ENCODE results near the gene MYO7A. TPM values are rescaled to one million over a fixed set of nuclear protein-coding genes. Genes with fewer than 3 reads are reported as not detected.

The MYO7A gene
- total and polyA plus RNA-seq, 2 of the 4 experiments (the other 2 are of a cell fraction) = 0.02 TPM; not detected in 1

- H3K9ac ChIP-seq (ENCODE audit: low read depth, low read length) = no peak overlapping the region
- no peak overlapping the region for H2BK5ac ChIP-seq (ENCODE audit: low read depth, low read length, poor library complexity, severe bottlenecking)
- intact Hi-C loops (cut with micrococcal nuclease) (no loop called here), dilution Hi-C loops (cut with HindIII; ENCODE audit: low sequenced_read_pairs, unreplicated experiment) (no loop called here), in situ Hi-C loops (cut with MboI; ENCODE audit: low sequenced_read_pairs) (no loop called here)
- H3K36me3 ChIP-seq (ENCODE audit: control insufficient read depth, insufficient read depth, low read length) = no peaks in the 10 kb centered on the region
- H4K20me1 ChIP-seq (ENCODE audit: insufficient read depth, low read length) = no peaks in the 10 kb centered on the region
- ATAC-seq (ENCODE audit: low read depth) (no peak), DNase-seq (no peak)
- H4K5ac ChIP-seq (ENCODE audit: low read depth, low read length) = no peak overlapping the region
- no CpG with 5 or more reads among the region's 4 CpGs for WGBS, 2 experiments (ENCODE audit: extremely low coverage in 2 of 2, insufficient read length in 1 of 2)
- no peak overlapping the region for H2AK9ac ChIP-seq (replicated peaks; ENCODE audit: low read depth, low read length, poor library complexity)
- no peaks in the 10 kb centered on the region for H3K9me3 ChIP-seq (ENCODE audit: control insufficient read depth, insufficient read depth, low read length)
- no peak overlapping the region for H4K8ac ChIP-seq (ENCODE audit: low read depth in 2 of 2, low read length in 2 of 2)
- BruUV-seq (replicated peaks) = no TSS peak
- no peak overlapping the region for H3K27ac ChIP-seq (ENCODE audit: insufficient read depth, low read length)
- no peak overlapping the region for H2BK20ac ChIP-seq (ENCODE audit: low read depth, low read length)
- H3K27me3 ChIP-seq (ENCODE audit: control insufficient read depth, insufficient read depth, low read length) = peaks cover 18% of the 10 kb centered on the region
- H3K9me1 ChIP-seq (ENCODE audit: insufficient read depth, low read length) = no peaks in the 10 kb centered on the region
- H3K4me1 ChIP-seq (ENCODE audit: control insufficient read depth, insufficient read depth, low read length) = no peaks in the 10 kb centered on the region
- no peak overlapping the region for H2AFZ ChIP-seq (replicated peaks; ENCODE audit: low read length, poor library complexity)
- no peak overlapping the region; the same call in 1 of the 2 replicates for H2AK5ac ChIP-seq (ENCODE audit: low read depth, low read length)
- no peak overlapping the region for H3K4me3 ChIP-seq (ENCODE audit: insufficient read depth, low read depth, low read length)
- H3K23ac ChIP-seq (ENCODE audit: low read depth, low read length) = no peak overlapping the region
- H3K56ac ChIP-seq (ENCODE audit: extremely low read depth, insufficient read depth, low read length) = no peak overlapping the region; the same call in 1 of the 2 replicates
- no peak overlapping the region for H3K4me2 ChIP-seq (ENCODE audit: low read depth, low read length)
- no peak overlapping the region for H3K4ac ChIP-seq (ENCODE audit: low read depth, low read length)
- H3K14ac ChIP-seq (replicated peaks; ENCODE audit: low read depth, low read length) = no peak overlapping the region
- POLR2A ChIA-PET (ENCODE audit: unreplicated experiment) = no interaction called here
- no peak overlapping the region for H3K18ac ChIP-seq (ENCODE audit: low read depth, low read length)
- H2BK15ac ChIP-seq (ENCODE audit: low read depth, low read length) = no peak overlapping the region
- H4K91ac ChIP-seq (ENCODE audit: insufficient read depth, low read depth, low read length) = no peak overlapping the region
- TF ChIP-seq CHD1 (IDR thresholded peaks at IDR 0.05; ENCODE audit: low read depth, low read length) (no peak), FOS (IDR thresholded peaks at IDR 0.05; ENCODE audit: low read depth, low read length) (no peak), POLR2A (IDR thresholded peaks at IDR 0.05; ENCODE audit: low read depth, low read length) (no peak), RCOR1 (IDR thresholded peaks at IDR 0.05; ENCODE audit: insufficient replicate concordance, low read length) (no peak), CTCF (conservative IDR thresholded peaks at IDR 0.05; ENCODE audit: low read depth, low read length) (no peak), RAD21 (IDR thresholded peaks at IDR 0.05; ENCODE audit: low read length) (no peak), NFE2L2 (IDR thresholded peaks at IDR 0.05; ENCODE audit: low read depth, low read length) (no peak), BHLHE40 (IDR thresholded peaks at IDR 0.05; ENCODE audit: low read depth, low read length) (no peak), ELK1 (IDR thresholded peaks at IDR 0.05; ENCODE audit: borderline replicate concordance, low read depth, low read length) (no peak), CEBPB (IDR thresholded peaks at IDR 0.05; ENCODE audit: low read depth, low read length) (no peak), USF2 (IDR thresholded peaks at IDR 0.05; ENCODE audit: low read depth, low read length) (no peak), MAZ (IDR thresholded peaks at IDR 0.05; ENCODE audit: borderline replicate concordance, low read depth, low read length) (no peak)
- no peak overlapping the region for H2BK120ac ChIP-seq (ENCODE audit: low read depth, low read length)
- CTCF ChIA-PET = no interaction called here
- no peaks in the 10 kb centered on the region for H3K79me1 ChIP-seq (ENCODE audit: low read depth in 1 of 2, low read length in 2 of 2)
Measured at GRCh38 chr11:77209663-77210062, 81.6 kb downstream of the MYO7A start.
